H1 (cell line): ENCODE measurements around the gene TMEM161A. TPM values are rescaled to one million over a fixed set of nuclear protein-coding genes. Genes with fewer than 3 reads are reported as not detected.

Experiments used
- CBX8 ChIP-seq: fragments of 300-800, 300-1000 bp; sonication (generic); IDR thresholded peaks from 2 replicates; pipeline ENCODE4 v1.7.1; 2016; ENCODE audit warnings: low read depth, low read length, borderline replicate concordance
- CHD1 ChIP-seq: IDR thresholded peaks from 2 replicates; pipeline ENCODE4 v1.6.1; 2012; ENCODE audit warnings: low read depth, low read length, improper control_type of control experiment
- CHD7 ChIP-seq: fragments of 300-600 bp; sonication (generic); IDR thresholded peaks from 2 replicates; pipeline ENCODE4 v1.7.1; 2012; ENCODE audit warnings: low read length, moderate library complexity, mild to moderate bottlenecking, inconsistent platforms; ENCODE audit not compliant: insufficient replicate concordance
- HDAC6 ChIP-seq: IDR thresholded peaks from one replicate; pipeline ENCODE4 v1.7.1; 2012; ENCODE audit warnings: low read depth, mild to moderate bottlenecking, inconsistent platforms, low read length, moderate library complexity
- YY1 ChIP-seq: IDR thresholded peaks from 2 replicates; pipeline ENCODE4 v1.6.1; 2011; ENCODE audit warnings: low read depth, mild to moderate bottlenecking, low read length
- polyA plus RNA-seq, 7 experiments: library from polyadenylated mRNA; depleted of rRNA in 3 of 7; stranded (reverse) in 5 of 7; unstranded in 2 of 7; fragments of >200 nt in 5 of 7; fragments of 200-250 nt in 2 of 7; gene quantifications; 1 replicate in 5 of 7; 2 replicates in 1 of 7; 4 replicates in 1 of 7; pipeline versions ENCODE4 v1.2.1 to v1.2.3, GENCODE V29; 2011 to 2013; ENCODE audit warnings: missing spikeins in 2 of 7, mixed read lengths in 2 of 7
- total RNA-seq: library from RNA; stranded (reverse); fragmentation: NEBNext Ultra II Directional; extraction: Animal tissue kit (Norgen Biotek cat#: 25700); gene quantifications from 2 replicates; pipeline ENCODE4 v1.2.1, GENCODE V29; 2021

Gene TMEM161A
- total and polyA plus RNA-seq, 2 of the 8 experiments (the other 6 are each of a cell fraction or from before 2014, with no cell fraction given) = 47.8 to 103 TPM

GRCh38 chr19:19179548-19180441 lies 41.5 kb upstream of the TMEM161A start (continued):
- TF ChIP-seq CHD7 (no peak), CBX8 (no peak), HDAC6 (no peak), YY1 (no peak), CHD1 (no peak)
